Measurements from ENCODE around the gene CDK18.

Gene CDK18

GRCh38 chr1:205492774-205493173 is 11.7 kb upstream of the CDK18 start:
- in situ Hi-C loops (cut with HindIII; ENCODE audit: low pct_ligation_motif_present, low sequenced_read_pairs): no loop called here
- H3K27ac ChIP-seq: no peak overlapping the region
- peaks cover 22% of the 10 kb centered on the region for H3K27me3 ChIP-seq (replicated peaks)
- H3K4me3 ChIP-seq (ENCODE audit: low read depth, low read length): no peak overlapping the region
- TF ChIP-seq, protein P1, sequence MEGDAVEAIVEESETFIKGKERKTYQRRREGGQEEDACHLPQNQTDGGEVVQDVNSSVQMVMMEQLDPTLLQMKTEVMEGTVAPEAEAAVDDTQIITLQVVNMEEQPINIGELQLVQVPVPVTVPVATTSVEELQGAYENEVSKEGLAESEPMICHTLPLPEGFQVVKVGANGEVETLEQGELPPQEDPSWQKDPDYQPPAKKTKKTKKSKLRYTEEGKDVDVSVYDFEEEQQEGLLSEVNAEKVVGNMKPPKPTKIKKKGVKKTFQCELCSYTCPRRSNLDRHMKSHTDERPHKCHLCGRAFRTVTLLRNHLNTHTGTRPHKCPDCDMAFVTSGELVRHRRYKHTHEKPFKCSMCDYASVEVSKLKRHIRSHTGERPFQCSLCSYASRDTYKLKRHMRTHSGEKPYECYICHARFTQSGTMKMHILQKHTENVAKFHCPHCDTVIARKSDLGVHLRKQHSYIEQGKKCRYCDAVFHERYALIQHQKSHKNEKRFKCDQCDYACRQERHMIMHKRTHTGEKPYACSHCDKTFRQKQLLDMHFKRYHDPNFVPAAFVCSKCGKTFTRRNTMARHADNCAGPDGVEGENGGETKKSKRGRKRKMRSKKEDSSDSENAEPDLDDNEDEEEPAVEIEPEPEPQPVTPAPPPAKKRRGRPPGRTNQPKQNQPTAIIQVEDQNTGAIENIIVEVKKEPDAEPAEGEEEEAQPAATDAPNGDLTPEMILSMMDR (IDR thresholded peaks at IDR 0.05; ENCODE audit: low read depth, low read length, missing control alignments): no peak
- no peak for DNase-seq
- no peaks in the 10 kb centered on the region for H3K36me3 ChIP-seq (replicated peaks)

DNA sequence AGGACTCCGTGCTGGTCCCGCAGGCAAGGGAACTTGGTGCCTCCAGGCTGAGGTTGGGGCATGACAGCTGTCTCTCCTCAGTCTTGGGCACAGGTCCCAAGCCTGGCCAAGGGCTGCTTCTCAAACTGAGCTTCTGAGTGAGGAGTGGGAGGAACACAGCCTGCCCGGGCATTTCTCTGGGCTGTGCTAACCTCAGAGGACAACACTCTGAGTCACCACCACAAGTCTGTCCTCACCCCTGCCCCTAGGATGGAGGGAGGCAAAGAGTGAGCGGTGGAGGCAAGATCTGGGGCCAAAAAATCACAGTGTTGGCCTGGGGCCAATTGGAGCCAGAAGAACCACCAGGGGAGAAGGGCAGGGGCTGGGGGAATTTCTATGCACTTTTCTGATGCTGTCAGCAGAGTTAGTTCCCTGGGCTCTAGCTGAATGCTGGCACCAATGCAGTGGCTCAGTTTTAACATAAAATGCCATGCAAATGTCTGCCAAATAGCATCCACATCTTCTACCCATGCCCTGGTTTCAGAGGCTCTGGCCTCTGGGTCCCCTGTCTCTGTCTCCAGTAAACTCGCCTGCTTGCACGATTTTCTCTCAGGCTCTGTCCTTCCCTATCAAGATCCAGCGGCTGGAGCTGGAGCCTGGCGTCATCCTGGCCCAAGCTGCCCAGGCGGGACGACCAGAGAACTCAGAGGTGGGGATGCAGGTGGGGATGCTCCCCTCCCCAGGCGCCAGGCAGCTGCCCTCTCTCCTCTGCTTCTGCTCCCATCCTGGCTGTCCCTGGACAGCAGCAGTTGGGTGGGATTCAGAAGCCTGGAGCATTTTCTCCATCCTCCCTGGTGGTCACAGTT is 11.0 kb upstream of the CDK18 start:
- DNase-seq: peak; percentile 53
- Histone ChIP-seq H3K27me3 (replicated peaks) (peaks cover 24% of the 10 kb centered on the region), H3K4me3 (ENCODE audit: low read depth, low read length) (no peak overlapping the region), H3K36me3 (replicated peaks) (no peaks in the 10 kb centered on the region), H3K27ac (no peak overlapping the region)
- in situ Hi-C loops (cut with HindIII; ENCODE audit: low pct_ligation_motif_present, low sequenced_read_pairs): no loop called here
- TF ChIP-seq, protein P1 (IDR thresholded peaks at IDR 0.05; ENCODE audit: low read depth, low read length, missing control alignments): no peak

DNA sequence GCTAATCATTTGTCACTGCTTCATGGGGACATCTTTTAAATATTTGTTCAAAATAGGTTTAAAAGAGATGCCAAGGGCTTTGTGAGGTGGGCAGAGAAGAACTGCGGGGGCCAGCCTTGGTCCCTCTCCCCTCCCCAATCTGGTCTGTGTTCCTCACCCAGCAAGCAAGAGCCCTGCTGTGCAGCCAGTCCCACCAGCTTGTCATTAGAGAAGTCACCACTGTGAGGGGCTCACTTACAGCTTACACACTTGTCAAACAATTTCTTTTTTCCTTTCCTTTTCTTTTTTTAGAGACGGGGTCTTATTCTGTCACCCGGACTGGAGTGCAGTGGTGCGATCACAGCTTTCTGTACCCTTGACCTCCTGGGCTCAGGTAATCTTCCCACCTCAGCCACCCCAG is 10.4 kb upstream of the CDK18 start:
- TF ChIP-seq, protein P1 (IDR thresholded peaks at IDR 0.05; ENCODE audit: low read depth, low read length, missing control alignments): no peak
- H3K36me3 ChIP-seq (replicated peaks): no peaks in the 10 kb centered on the region
- no peak for DNase-seq
- H3K27ac ChIP-seq: no peak overlapping the region
- H3K27me3 ChIP-seq (replicated peaks): peaks cover 24% of the 10 kb centered on the region
- in situ Hi-C loops (cut with HindIII; ENCODE audit: low pct_ligation_motif_present, low sequenced_read_pairs): no loop called here
- no peak overlapping the region for H3K4me3 ChIP-seq (ENCODE audit: low read depth, low read length)

- DNase-seq: no peak
- no peaks in the 10 kb centered on the region for H3K36me3 ChIP-seq (replicated peaks)
- H3K4me3 ChIP-seq (ENCODE audit: low read depth, low read length): no peak overlapping the region
- no peak overlapping the region for H3K27ac ChIP-seq
- TF ChIP-seq, protein P1 (IDR thresholded peaks at IDR 0.05; ENCODE audit: low read depth, low read length, missing control alignments): no peak
- in situ Hi-C loops (cut with HindIII; ENCODE audit: low pct_ligation_motif_present, low sequenced_read_pairs): no loop called here
- peaks cover 18% of the 10 kb centered on the region for H3K27me3 ChIP-seq (replicated peaks)
Observed at GRCh38 chr1:205495237-205495823, 9.1 kb upstream of the CDK18 start.

DNA sequence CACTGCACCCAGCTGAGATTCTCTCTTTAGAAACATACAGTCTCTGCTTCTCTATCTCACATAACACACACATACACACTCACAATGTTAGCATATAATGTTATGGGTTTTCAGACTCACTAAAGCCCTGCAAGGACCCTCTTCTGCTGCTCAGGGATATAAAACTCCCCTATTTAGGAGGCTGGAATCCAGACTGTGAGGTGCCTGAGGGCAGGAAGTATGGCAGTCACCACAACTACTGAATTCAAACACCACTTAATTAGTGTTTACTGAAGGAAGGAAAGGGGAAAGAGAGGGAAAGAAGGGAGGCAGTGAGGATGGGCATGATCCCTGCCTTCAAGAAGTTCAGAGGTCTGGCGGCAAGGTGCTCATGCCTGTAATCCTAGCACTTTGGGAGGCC is 7.8 kb upstream of the CDK18 start:
- in situ Hi-C loops (cut with HindIII; ENCODE audit: low pct_ligation_motif_present, low sequenced_read_pairs): no loop called here

More for the DNA sequence above, 7.8 kb upstream of the CDK18 start:
- Histone ChIP-seq H3K27me3 (replicated peaks) (peaks cover 13% of the 10 kb centered on the region), H3K4me3 (ENCODE audit: low read depth, low read length) (no peak overlapping the region), H3K36me3 (replicated peaks) (no peaks in the 10 kb centered on the region), H3K27ac (no peak overlapping the region)
- DNase-seq: no peak
- TF ChIP-seq, protein P1 (IDR thresholded peaks at IDR 0.05; ENCODE audit: low read depth, low read length, missing control alignments): no peak

All from brain microvascular endothelial cell (primary cell).